ENCODE measurements around the gene SCNN1G.

SCNN1G gene

DNA sequence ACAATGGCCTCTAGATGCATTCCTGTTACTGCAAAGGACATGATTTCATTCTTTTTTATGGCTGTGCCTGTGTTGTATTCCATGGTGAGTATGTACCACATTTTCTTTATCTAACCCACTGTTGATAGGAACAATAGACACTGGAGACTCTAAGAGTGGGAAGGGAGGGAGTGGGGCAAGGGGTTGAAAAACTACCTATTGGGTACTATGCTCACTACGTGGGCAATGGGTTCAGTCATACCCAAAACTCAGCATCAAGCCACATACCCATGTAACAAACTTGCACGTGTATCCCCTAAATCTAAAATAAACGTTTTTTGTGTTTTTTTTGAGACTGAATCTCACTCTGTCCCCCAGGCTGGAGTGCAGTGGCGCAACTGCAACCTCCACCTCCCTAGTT is 72.5 kb downstream of the SCNN1G start:
- Histone ChIP-seq H3K4me3 (ENCODE audit: low read length) (no peak overlapping the region), H3K27me3 (replicated peaks; ENCODE audit: control insufficient read depth, insufficient read depth, low read length) (no peaks in the 10 kb centered on the region), H3K36me3 (ENCODE audit: control insufficient read depth, insufficient read depth, low read length, severe bottlenecking) (no peaks in the 10 kb centered on the region), H3K9ac (ENCODE audit: low read length) (no peak overlapping the region), H3K9me3 (ENCODE audit: control insufficient read depth, low read length) (peaks cover 11% of the 10 kb centered on the region), H3K4me1 (ENCODE audit: control insufficient read depth, insufficient read depth, low read length) (no peaks in the 10 kb centered on the region)
- DNase-seq (ENCODE audit: low read depth), result no peak

DNA sequence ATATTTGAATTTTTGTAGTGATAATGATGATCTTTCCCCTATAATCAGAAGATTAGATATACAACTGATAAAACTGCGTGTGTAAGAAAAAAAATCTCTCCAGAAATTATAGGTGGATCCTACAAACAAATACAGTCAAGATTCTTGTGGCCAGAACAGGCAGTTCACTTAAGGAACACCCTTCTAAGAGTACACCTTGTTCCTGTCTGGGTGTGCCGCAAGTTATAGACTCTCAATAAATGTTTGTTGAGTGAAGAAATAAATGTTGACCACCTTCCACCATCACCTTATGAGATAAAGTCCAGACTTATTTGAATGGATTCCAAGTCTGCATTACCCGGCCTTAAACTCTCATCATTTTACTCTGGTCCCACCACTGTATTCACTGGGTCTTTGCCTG is 73.9 kb downstream of the SCNN1G start:
- DNase-seq (ENCODE audit: low read depth), result no peak
- no peaks in the 10 kb centered on the region for H3K27me3 ChIP-seq (replicated peaks; ENCODE audit: control insufficient read depth, insufficient read depth, low read length)
- H3K4me1 ChIP-seq (ENCODE audit: control insufficient read depth, insufficient read depth, low read length), result no peaks in the 10 kb centered on the region
- H3K4me3 ChIP-seq (ENCODE audit: low read length), result no peak overlapping the region
- peaks cover 7% of the 10 kb centered on the region for H3K9me3 ChIP-seq (ENCODE audit: control insufficient read depth, low read length)
- no peak overlapping the region for H3K9ac ChIP-seq (ENCODE audit: low read length)
- no peaks in the 10 kb centered on the region for H3K36me3 ChIP-seq (ENCODE audit: control insufficient read depth, insufficient read depth, low read length, severe bottlenecking)

DNA sequence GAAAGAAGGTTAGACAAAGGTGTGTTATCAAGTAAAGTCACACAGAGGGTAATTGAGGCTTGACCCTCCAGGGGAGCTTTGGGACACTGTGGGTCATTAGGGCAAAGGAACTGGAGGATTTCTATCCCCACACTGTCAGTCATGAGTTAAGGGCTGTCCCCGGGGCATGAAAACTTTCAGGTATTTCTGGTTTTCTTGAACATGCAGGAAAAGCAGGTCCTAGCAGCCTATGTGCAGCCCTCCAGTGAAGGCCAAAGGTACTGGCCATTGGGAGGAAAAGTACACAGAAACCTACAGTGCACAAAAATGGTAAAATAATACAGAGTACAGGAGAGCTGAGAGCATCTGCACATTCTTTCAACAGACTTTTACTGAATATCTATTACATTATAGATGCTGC is 75.1 kb downstream of the SCNN1G start:
- no peak for DNase-seq (ENCODE audit: low read depth)
- no peak overlapping the region for H3K9ac ChIP-seq (ENCODE audit: low read length)
- H3K9me3 ChIP-seq (ENCODE audit: control insufficient read depth, low read length), result peaks cover 7% of the 10 kb centered on the region
- H3K4me1 ChIP-seq (ENCODE audit: control insufficient read depth, insufficient read depth, low read length), result no peaks in the 10 kb centered on the region
- H3K27me3 ChIP-seq (replicated peaks; ENCODE audit: control insufficient read depth, insufficient read depth, low read length), result no peaks in the 10 kb centered on the region
- H3K36me3 ChIP-seq (ENCODE audit: control insufficient read depth, insufficient read depth, low read length, severe bottlenecking), result no peaks in the 10 kb centered on the region
- H3K4me3 ChIP-seq (ENCODE audit: low read length), result no peak overlapping the region

DNA sequence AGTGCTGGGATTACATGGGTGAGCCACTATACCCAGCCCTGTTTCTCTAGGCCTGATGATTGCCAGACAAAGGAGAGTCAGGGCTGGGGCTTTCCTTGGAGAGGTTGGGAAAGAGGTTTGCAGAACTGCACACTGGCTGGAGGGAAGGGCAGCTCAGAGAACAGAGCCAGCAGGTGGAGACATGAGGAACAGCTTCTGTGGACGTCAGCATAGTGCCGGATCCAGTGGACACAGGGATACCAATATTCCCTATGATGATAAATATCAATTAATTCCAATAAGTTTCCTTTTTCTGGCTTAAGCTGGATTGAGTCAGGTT is 76.3 kb downstream of the SCNN1G start:
- DNase-seq (ENCODE audit: low read depth), result no peak
- peaks cover 2% of the 10 kb centered on the region for H3K27me3 ChIP-seq (replicated peaks; ENCODE audit: control insufficient read depth, insufficient read depth, low read length)
- H3K4me1 ChIP-seq (ENCODE audit: control insufficient read depth, insufficient read depth, low read length), result no peaks in the 10 kb centered on the region

More for the DNA sequence above, 76.3 kb downstream of the SCNN1G start:
- H3K4me3 ChIP-seq (ENCODE audit: low read length), result no peak overlapping the region
- peaks cover 7% of the 10 kb centered on the region for H3K9me3 ChIP-seq (ENCODE audit: control insufficient read depth, low read length)
- H3K9ac ChIP-seq (ENCODE audit: low read length), result no peak overlapping the region
- no peaks in the 10 kb centered on the region for H3K36me3 ChIP-seq (ENCODE audit: control insufficient read depth, insufficient read depth, low read length, severe bottlenecking)

All from adipocyte (in vitro differentiated cells).